SK-MEL-5 (cell line): Measurements from ENCODE around the gene FTH1. TPM values are rescaled to one million over a fixed set of nuclear protein-coding genes. Genes with fewer than 3 reads are reported as not detected.
A peak's percentile ranks its signal among the peaks of the same experiment; 100 is the strongest.

Experiments
- DNase-seq: peaks from one replicate; pipeline ENCODE4 v3.0.0-alpha.2; 2016; ENCODE audit warnings: low read depth, low spot score
- in situ Hi-C: cut with HindIII; loops from 2 replicates; pipeline ENCODE4 v1.10.0; 2016; ENCODE audit warnings: low sequenced_read_pairs, high pct_unique_total_duplicates, low pct_unique_long_range_greater_than_20kb
- total RNA-seq: library from RNA; depleted of rRNA; stranded (reverse); fragments of >200 nt; shearing (Covaris generic); gene quantifications from 2 replicates; pipeline ENCODE4 v1.2.3, GENCODE V29; 2014

Gene FTH1
- total RNA-seq, 1 experiment from 2014 or later = 1,001 TPM

DNA sequence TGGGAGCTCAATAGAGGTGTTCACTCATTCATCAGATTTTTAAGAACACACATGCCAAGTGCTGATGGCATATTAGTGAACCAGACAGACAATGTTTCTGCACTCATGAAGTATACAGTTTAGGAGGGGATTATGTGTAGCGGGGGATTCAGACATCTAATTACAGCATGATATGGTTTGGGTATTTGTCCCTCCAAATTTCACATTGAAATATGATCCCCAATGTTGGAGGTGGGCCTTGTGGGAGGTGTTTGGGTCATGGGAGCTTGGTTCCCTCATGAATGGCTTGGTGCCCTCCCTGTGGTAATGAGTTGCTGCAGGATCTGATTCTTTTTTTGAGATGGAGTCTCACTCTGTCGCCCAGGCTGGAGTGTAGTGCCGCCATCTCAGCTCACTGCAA is 41.2 kb downstream of the FTH1 start:
- DNase-seq = no peak
- in situ Hi-C loops = no loop called here

DNA sequence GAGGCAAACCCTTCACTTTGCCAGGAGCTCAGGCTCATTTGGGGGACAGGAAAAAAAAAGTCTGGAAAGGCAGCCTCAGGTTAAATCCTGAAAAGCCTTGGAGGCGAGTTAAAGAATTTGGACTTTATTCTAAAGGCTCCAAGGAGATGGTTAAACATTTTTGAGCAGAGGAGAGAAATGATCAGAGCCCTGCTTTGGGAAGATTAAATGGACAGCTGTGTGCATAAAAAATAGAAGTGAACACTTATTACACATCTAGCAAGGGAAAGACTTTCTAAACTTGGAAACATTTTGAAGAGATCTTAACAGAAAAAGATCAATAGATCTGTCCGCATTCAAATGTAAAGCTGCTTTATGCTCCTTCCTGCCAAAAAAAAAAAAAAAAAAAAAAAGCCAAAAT is 41.7 kb downstream of the FTH1 start:
- no peak for DNase-seq
- in situ Hi-C loops = no loop called here

DNA sequence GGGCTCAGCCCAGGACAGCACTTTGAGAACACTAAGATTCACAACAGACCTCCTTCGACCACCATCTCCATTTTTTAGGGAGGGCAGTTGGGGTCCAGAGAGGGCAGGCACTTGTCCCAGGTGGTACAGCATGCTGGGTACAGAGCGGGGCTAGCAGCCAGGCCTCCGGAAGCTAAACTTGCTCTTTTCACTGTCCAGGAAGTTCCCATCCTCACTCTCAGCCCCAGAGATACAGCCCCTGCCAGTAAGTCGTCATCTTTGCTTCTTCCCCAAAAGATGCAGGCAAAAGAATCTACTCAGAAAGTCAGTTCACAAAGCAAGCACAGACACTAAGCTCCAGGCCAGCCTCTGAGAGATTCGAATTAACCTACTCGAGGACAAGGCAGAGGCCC is 43.4 kb downstream of the FTH1 start:
- in situ Hi-C loops = no loop called here
- DNase-seq = no peak

DNA sequence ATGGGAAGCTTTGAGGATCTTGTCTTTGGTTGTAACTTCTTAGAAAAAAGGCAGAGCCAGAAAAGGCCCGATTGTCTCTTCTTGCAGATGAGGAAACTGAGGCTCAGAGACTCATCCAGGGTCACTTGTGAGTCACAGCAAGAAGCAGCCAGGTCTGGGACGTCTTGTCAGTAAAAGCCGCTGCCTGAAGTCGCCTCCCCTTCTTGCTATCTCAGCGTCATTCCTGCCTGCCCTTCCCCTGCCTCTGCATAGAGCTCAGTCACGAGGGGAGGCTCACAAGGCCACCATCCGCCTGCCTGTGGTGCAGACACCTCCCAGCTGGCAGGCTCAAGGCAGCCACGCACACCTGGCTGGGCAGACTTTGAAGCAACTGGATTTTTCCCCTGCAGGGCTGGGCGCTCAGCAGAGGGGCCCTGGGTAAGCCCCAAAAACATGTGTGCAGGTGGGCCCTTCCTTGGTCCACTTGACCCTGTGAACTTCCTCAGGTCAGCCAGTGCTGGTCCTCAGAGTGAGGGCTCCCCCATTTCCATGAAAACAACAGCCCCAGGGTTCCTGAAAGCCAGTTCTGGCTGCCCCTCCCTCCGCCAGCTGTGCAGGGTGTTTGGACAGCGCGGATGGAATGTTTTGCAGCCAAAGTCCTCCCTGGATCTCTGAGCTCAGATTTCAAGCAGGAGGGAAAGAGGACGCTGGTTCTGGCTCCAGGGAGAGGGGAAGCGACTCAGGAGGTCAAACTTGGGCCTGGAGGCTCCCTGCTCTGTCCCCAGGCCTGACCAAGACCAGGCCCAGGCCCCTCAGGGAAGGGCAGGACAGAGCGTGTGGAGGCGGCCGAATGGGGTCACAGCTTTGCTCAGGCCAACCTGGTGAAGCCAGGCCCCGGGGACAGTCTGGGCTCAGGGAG is 44.0 kb downstream of the FTH1 start:
- in situ Hi-C loops = no loop called here
- peak; percentile 60 for DNase-seq

DNA sequence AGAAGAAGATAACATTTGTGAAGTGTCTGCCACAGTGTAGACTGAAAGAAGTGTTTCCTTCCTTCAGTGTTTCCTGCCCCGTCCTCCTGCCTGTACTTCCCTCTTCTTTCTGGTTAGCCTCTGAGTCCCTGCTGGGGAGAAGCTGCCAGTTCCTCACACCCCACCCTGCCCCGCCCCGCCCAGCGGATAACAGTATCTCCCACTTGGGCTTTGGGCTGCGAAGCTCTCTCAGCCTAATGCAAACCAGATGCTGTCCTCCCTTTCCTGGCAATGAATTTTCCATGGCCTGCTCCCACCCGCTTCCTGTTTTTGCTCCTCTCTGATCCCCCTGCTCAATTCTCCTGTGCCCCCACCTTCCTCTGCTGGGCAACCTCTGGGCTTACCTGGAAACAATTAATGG is 44.9 kb downstream of the FTH1 start:
- no peak for DNase-seq
- in situ Hi-C loops = no loop called here

DNA sequence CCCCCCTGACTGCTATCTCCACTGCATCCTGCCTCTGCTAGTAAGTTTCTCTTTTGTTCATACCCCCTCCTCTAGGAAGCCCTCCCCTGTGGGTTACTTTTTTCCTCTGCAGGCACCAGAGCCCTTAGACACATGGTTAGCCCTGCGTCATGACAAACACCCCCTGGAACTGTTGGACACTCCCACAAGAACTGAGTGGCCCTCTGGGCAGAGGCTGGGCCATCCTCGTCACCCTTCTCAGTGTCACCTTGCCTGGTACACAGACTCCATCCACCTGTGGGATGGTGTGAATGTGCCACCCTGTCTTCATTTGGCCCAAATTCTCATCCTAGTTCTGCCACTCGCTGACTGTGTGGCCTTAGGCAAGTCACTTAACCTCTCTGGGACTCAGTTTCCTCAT is 46.0 kb downstream of the FTH1 start:
- in situ Hi-C loops = no loop called here
- no peak for DNase-seq

DNA sequence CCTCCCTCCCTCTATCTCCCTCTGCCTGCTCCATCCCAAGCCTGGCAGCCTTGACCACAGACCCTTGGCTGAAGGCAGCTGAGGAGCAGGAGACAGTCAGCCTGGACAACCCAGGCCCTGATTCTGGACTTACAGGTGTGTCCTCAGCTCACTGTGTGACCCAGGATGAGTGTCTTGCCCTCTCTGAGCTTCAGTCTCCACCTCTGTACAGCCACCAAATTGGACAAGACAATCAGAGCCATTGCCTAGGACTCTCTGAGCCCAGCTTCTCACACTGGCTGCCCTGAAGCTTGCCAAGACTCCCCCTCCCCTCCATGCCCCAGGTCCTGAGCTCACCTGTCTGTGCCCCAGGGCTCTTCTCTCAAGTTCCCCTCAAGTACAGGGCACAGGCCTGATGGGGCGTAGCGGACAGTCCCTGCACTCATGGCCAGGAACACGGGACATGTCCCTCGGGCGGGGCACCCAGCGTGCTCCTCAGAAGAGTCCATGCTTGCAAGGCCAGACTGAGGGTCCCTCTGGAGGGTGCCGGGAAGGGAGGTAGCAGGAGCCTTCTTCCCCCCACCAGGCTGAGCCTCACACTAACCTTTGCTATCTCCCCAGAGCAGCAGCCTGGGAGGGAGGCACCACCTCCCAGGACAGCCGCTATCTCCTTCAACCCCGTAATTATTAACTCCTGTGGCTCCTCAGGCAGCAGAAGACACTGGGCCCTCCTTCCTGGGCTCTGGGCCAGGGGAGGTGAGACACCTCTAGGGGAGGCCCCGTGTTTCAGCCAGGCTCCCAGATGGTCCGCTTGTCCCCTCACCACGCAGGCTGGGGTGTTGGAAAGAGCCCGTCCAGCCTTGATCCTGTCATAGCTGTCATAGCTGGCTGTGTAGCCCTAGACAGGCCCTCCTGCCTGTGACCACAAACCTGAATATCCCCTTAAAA is 47.5 kb downstream of the FTH1 start:
- DNase-seq = no peak
- in situ Hi-C loops = no loop called here

DNA sequence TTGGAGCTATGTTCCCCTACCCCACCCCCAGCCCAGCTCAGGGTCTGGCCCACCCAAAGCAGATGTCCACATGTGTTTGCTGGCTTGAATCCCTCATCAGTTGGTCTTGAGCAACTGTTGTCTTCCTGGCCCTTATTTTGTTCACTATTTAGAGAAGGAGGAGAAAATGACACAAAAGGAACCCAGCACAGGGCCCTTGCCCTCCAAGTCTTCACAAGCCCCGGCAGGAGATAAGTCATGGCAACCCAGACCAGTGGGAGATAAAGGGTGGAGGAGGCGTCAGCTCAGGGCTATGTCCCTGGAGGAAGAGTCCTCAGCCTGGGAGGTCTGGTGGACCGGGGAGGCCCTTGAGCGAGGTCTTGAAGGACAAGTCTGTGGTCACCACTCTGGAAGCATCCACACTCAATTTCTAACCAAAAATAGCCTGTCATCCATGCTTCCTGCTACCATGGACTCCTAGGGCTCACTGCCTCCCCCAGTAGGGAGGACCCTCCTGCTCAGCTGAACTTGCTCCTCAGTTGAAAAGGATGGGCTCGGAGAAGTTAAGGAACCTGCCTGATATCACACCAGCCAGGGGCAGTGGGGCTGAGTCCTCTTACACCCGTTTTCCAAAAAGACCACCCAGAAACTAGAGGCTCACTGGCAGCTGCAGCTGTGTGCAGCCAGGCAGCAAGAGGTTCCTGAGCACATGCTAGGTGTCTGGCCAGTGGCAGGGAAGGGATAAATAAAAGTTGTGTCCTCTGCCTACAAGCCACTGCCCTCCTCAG is 48.3 kb downstream of the FTH1 start:
- DNase-seq = no peak
- in situ Hi-C loops = no loop called here

DNA sequence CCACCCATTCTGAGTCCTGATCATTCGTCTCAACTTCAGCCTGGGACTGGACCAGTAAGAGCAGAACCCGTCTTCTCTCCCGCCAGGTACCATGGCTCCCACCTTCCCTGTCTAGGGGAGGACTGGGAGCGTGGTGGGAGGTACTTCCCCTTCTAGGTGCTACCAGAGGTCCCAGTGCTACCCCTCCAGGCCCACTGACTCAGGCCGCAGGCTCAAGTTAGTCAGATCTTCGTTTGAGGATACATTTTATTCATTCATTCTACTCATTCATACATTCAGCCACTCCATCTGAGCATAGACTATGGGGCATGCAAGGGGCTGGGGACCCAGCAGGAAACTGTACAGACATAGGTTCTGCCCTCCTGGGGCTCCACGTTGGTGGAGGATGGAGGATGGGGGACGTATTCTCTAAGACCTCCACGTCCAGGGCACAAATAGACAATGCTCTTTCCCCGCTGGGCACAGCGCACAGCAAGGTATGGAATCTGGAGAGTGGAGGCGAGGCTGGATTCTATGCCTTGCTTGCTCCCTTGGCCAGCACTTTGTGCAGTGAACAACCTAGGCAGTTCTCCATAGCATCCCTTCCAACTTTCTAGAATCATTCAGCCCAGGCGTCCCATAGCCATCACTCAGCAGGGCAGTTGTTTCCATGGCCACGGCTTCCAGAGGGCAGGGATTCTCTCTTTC is 49.0 kb downstream of the FTH1 start:
- in situ Hi-C loops = no loop called here
- DNase-seq = no peak

DNA sequence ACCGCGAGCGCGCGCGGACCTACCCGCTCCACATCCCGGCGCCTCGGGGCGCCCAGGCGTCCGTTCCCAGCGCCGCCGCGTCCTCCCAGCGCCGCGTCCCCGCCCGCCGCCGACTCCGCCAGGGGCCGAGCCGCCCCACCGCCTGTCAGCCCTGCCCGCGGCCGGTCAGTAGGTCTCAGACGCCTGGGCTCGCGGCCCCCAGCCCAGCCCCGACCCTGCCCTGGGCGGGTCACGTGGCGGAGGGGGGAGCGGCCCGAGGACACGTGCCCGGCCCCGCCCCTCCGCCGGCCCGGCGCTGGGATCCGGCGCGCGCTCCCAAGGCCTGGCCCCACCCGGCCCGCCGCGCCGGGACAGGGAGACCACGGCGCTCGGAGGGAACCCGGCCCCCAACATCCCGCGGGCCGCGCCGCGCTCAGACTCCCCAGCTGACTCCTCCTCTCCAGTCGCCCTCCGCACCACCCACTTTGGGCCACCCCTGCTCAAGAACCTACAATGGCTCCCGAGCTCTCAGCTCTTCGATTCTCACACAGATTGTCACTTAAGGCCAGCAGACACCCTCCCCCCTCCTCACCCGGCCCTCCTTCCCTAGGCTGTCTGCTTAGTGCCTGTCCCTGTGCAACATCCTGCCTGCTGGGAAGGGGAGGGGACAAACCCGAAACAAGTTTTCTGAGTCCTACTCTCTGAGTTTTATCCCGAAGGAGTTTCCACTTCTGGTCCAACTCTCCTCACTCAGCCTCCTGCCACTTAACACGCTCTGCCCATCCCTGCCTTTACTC is 49.9 kb downstream of the FTH1 start, which contains the start of gene RAB3IL1:
TSS of gene RAB3IL1 (minus strand) at position 233 of the 776 bp plus-strand sequence. CDS start at position 34, 199 bp downstream.
- in situ Hi-C loops = no loop called here
- DNase-seq = peak; percentile 17

DNA sequence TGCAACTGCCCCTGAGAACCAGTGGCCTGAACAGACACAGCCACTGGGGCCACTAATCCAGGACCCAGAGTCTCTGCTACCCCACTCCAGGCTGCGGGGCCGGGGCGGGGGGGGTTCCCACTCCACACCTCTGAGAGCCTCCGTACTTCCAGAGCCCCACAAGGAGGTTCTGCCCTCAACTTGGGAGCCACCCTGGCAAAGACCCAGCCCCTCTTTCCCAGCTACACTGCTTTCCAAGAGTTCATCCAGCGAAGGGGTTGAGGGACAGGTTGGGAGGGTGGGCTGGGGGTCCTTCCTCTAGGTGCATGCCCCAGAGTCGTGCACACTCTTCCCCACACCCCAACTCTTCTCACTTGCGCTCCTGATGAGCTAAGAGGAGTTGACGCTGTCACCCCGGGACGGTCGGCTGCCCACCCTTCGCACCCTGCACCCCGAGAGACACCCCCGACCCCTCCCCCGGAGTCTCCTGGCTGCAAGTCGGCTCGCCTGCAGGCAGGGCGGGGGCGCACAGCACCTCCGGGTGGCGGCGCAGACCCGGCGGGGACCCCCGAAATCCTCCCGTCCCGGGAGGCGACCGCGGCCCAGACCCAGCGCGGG is 50.6 kb downstream of the FTH1 start:
- no peak for DNase-seq
- in situ Hi-C loops = no loop called here

DNA sequence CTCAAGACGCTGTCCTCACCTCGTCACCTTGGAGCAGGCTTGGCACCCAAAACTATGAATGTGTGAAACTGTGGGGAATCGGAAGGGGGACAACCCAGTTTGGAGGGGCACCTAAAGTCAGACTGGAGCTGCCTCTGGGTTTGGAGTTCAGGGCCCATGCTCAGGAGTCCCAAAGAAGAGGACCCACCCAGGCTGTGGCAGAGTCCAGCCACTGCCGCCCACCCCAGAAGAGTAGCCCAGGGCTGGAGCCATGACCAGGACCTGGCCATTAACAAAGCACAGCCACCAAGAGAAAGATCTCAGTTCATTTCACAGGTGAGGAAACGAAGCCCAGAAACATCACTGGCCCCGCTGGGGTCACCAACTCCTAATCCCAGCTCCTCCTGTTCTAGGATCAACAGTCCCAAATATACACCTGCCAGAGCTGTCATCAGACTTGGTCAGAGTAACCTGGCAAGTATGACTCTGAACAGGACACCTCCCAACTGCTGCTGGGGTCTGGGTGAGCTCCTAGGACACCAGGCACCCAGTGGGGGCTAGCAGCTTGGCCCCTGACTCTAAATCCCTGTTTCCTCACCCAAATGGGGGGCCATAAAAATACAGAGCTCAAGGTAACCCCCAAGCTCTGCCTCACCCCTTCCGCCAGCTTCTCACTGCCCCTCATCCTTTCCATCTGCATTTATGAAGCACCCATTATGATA is 52.8 kb downstream of the FTH1 start:
- no peak for DNase-seq
- in situ Hi-C loops = no loop called here
